PFSK-1 (cell line): ENCODE results near the gene IKZF2.

ENCODE experiments used
- FOXP2 ChIP-seq: optimal IDR thresholded peaks from 2 replicates; pipeline ENCODE3; 2011; ENCODE audit warnings: borderline replicate concordance, control low read depth, inconsistent platforms; ENCODE audit not compliant: insufficient read depth; ENCODE audit errors: extremely low read length, extremely low read depth
- POLR2AphosphoS5 ChIP-seq: IDR thresholded peaks from 2 replicates; pipeline ENCODE4 v1.6.1; 2012; ENCODE audit warnings: low read depth, mild to moderate bottlenecking, control low read depth, low read length, moderate library complexity
- REST ChIP-seq, 2 experiments: IDR thresholded peaks; 2 replicates each; pipeline versions ENCODE4 v1.6.1 to v1.8.0; 2011 to 2012; ENCODE audit warnings: low read depth in 2 of 2, low read length in 2 of 2, control low read depth in 1 of 2, inconsistent platforms in 1 of 2, mild to moderate bottlenecking in 1 of 2, moderate library complexity in 1 of 2; ENCODE audit not compliant: insufficient read depth in 1 of 2
- SIN3A ChIP-seq: IDR thresholded peaks from 2 replicates; pipeline ENCODE4 v1.6.1; 2012; ENCODE audit warnings: mild to moderate bottlenecking, low read length, moderate library complexity, borderline replicate concordance; ENCODE audit not compliant: insufficient read depth
- TAF1 ChIP-seq: IDR thresholded peaks from 2 replicates; pipeline ENCODE4 v1.6.1; 2012; ENCODE audit warnings: low read length, control low read depth, borderline replicate concordance; ENCODE audit not compliant: insufficient read depth

IKZF2 gene

GRCh38 chr2:213022987-213023386 is 128.4 kb downstream of the IKZF2 start:
- TF ChIP-seq FOXP2: no peak
- TF ChIP-seq REST (IDR thresholded peaks at IDR 0.05; ENCODE audit: insufficient read depth in 1 of 2, low read depth in 2 of 2, low read length in 2 of 2): no peak
- TF ChIP-seq TAF1: no peak
- TF ChIP-seq POLR2AphosphoS5: no peak
- TF ChIP-seq SIN3A: no peak

- TF ChIP-seq TAF1 (no peak), SIN3A (no peak), REST (IDR thresholded peaks at IDR 0.05; ENCODE audit: insufficient read depth in 1 of 2, low read depth in 2 of 2, low read length in 2 of 2) (no peak), POLR2AphosphoS5 (no peak), FOXP2 (no peak)
Measured at GRCh38 chr2:213021971-213022899, 129.2 kb downstream of the IKZF2 start.

- TF ChIP-seq POLR2AphosphoS5 (no peak), TAF1 (no peak), SIN3A (no peak)
Measured at GRCh38 chr2:213020268-213020667, 131.1 kb downstream of the IKZF2 start.

GRCh38 chr2:213019368-213019767 is 132.0 kb downstream of the IKZF2 start:
- TF ChIP-seq TAF1: no peak
- no peak for TF ChIP-seq REST (IDR thresholded peaks at IDR 0.05; ENCODE audit: insufficient read depth in 1 of 2, low read depth in 2 of 2, low read length in 2 of 2)
- TF ChIP-seq SIN3A: no peak
- no peak for TF ChIP-seq FOXP2
- TF ChIP-seq POLR2AphosphoS5: no peak

- TF ChIP-seq REST (IDR thresholded peaks at IDR 0.05; ENCODE audit: insufficient read depth in 1 of 2, low read depth in 2 of 2, low read length in 2 of 2) (no peak), TAF1 (no peak), POLR2AphosphoS5 (no peak), FOXP2 (no peak), SIN3A (no peak)
Measured at GRCh38 chr2:213018340-213018901, 133.0 kb downstream of the IKZF2 start.
